HepG2 (cell line): ENCODE results near the gene OSBPL10. TPM values are rescaled to one million over a fixed set of nuclear protein-coding genes. Genes with fewer than 3 reads are reported as not detected.

Experiments used
- ATAC-seq: fragments of 200-7000 bp; cut with Tn5 transposase; 3 replicates; pipeline ENCODE4 v1.9.1; 2020; ENCODE audit warnings: mild to moderate bottlenecking, moderate library complexity
- BruUV-seq: library from RNA; stranded (reverse); fragments of 400-500 nt; replicated peaks from 2 replicates; lab custom pipeline; 2021; lab: Mats Ljungman, UMichigan
- CTCF ChIA-PET: fragments of 300-600 bp; formaldehyde crosslinking; extraction: SDS; loops from one replicate; lab custom pipeline; 2021; ENCODE audit warnings: low total read pairs, inconsistent platforms, low intra/inter-chr PET ratio; lab: Yijun Ruan, JAX
- POLR2A ChIA-PET: fragments of 350-600 bp; sonication (Branson Sonifier 250); formaldehyde crosslinking; loops from one replicate; lab custom pipeline; 2020; ENCODE audit warnings: antibody characterized with exemption, inconsistent platforms; lab: Yijun Ruan, JAX
- DNase-seq: peaks from one replicate; pipeline ENCODE4 v3.0.0-alpha.2; 2015; ENCODE audit warnings: low spot score
- FAIRE-seq: peaks from 3 replicates; lab custom pipeline; 2011; peaks lifted over from hg19 to GRCh38; lab: Jason Lieb, UNC
- H2AFZ ChIP-seq: one replicate; pipeline ENCODE4 v1.6.1; 2011; ENCODE audit warnings: low read length, inconsistent platforms
- H3K27ac ChIP-seq: fragments of 300-600 bp; 3 replicates; pipeline ENCODE4 v1.8.0; 2011; ENCODE audit warnings: mixed run types, mild to moderate bottlenecking, mixed read lengths, low read length, inconsistent platforms; ENCODE audit not compliant: insufficient read depth; ENCODE audit errors: extremely low read length
- H3K27me3 ChIP-seq, 2 experiments: fragments of 200-600 bp in 1 of 2; 2 replicates in 1 of 2; 3 replicates in 1 of 2; pipeline versions ENCODE4 v1.6.0 to v1.8.0; 2011; ENCODE audit warnings: low read length in 2 of 2, mild to moderate bottlenecking in 2 of 2, moderate library complexity in 2 of 2, inconsistent platforms in 1 of 2; ENCODE audit not compliant: insufficient read depth in 2 of 2, control insufficient read depth in 1 of 2
- H3K36me3 ChIP-seq, 2 experiments: fragments of 200-600 bp in 1 of 2; replicated peaks in 1 of 2; 2 replicates in 1 of 2; 3 replicates in 1 of 2; pipeline versions ENCODE4 v1.5.1 to v1.8.0; 2011; ENCODE audit warnings: low read length in 2 of 2, inconsistent platforms in 1 of 2; ENCODE audit not compliant: insufficient read depth in 2 of 2, control insufficient read depth in 1 of 2
- H3K4me1 ChIP-seq: 2 replicates; pipeline ENCODE4 v1.5.1; 2012; ENCODE audit warnings: low read length, inconsistent platforms; ENCODE audit not compliant: insufficient read depth
- H3K4me2 ChIP-seq: 2 replicates; pipeline ENCODE4 v1.6.0; 2011; ENCODE audit warnings: low read depth, low read length, inconsistent platforms
- H3K4me3 ChIP-seq, 3 experiments: fragments of 200-600 bp in 1 of 3; sonication (generic), shearing (Covaris generic) in 1 of 3; replicated peaks in 1 of 3; 2 replicates each; pipeline ENCODE4 v1.5.1; 2011 to 2016; ENCODE audit warnings: low read length in 3 of 3, inconsistent platforms in 2 of 3, low read depth in 2 of 3, mild to moderate bottlenecking in 2 of 3, control low read depth in 1 of 3, mixed read lengths in 1 of 3; ENCODE audit not compliant: insufficient read depth in 1 of 3
- H3K79me2 ChIP-seq: one replicate; pipeline ENCODE4 v1.6.1; 2011; ENCODE audit warnings: low read length, inconsistent platforms; ENCODE audit not compliant: insufficient read depth
- H3K9ac ChIP-seq: 2 replicates; pipeline ENCODE4 v1.6.0; 2011; ENCODE audit warnings: mild to moderate bottlenecking, low read depth, low read length, inconsistent platforms; ENCODE audit not compliant: insufficient read depth
- H3K9me3 ChIP-seq: 2 replicates; pipeline ENCODE4 v1.5.1; 2012; ENCODE audit warnings: mild to moderate bottlenecking, low read length
- H4K20me1 ChIP-seq: 2 replicates; pipeline ENCODE4 v1.6.0; 2011; ENCODE audit warnings: inconsistent platforms, mild to moderate bottlenecking, low read length, moderate library complexity; ENCODE audit not compliant: insufficient read depth
- DZIP1 ChIP-seq: sonication (generic); formaldehyde crosslinking; IDR thresholded peaks from 2 replicates; pipeline ENCODE4 v1.5.0; 2020; ENCODE audit warnings: mild to moderate bottlenecking, missing genetic modification reagents
- ZMYM3 ChIP-seq: sonication (generic); formaldehyde crosslinking; IDR thresholded peaks from 2 replicates; pipeline ENCODE4 v1.5.1; 2020; ENCODE audit warnings: mild to moderate bottlenecking, missing genetic modification reagents
- ZNF275 ChIP-seq: sonication (generic); formaldehyde crosslinking; IDR thresholded peaks from 2 replicates; pipeline ENCODE4 v1.8.0; 2022; ENCODE audit warnings: missing genetic modification reagents, mild to moderate bottlenecking, inconsistent platforms, borderline replicate concordance
- ZNF609 ChIP-seq: sonication (generic); formaldehyde crosslinking; IDR thresholded peaks from 2 replicates; pipeline ENCODE4 v1.4.0; 2020; ENCODE audit warnings: mild to moderate bottlenecking, missing genetic modification reagents, borderline replicate concordance
- ZNF670 ChIP-seq: sonication (generic); formaldehyde crosslinking; IDR thresholded peaks from 2 replicates; pipeline ENCODE4 v1.8.0; 2022; ENCODE audit warnings: mild to moderate bottlenecking, missing genetic modification reagents, borderline replicate concordance
- WGBS: methylation state at CpG from one replicate; pipeline ENCODE4 v1.1.6; 2017; ENCODE audit warnings: low lambda C conversion rate; 5-methylcytosine and 5-hydroxymethylcytosine counted together
- in situ Hi-C: cut with HindIII; loops from 2 replicates; pipeline ENCODE4 v1.10.0; 2017; ENCODE audit warnings: low pct_unique_long_range_greater_than_20kb; ENCODE audit not compliant: extremely low pct_ligation_motif_present
- intact Hi-C: fragments of 100-400 bp; cut with micrococcal nuclease; formaldehyde crosslinking; loops from one replicate; pipeline ENCODE4 v1.10.0; 2022; ENCODE audit not compliant: unreplicated experiment
- polyA plus RNA-seq, 8 experiments: library from polyadenylated mRNA; depleted of rRNA in 3 of 8; stranded (reverse) in 7 of 8; unstranded in 1 of 8; fragments of >200 nt; fragmentation: Illumina TruSeq in 4 of 8; extraction: Trizol in 4 of 8; gene quantifications; 2 replicates each; pipeline versions ENCODE4 v1.2.1 to v1.2.3, GENCODE V29; 2011 to 2016; ENCODE audit warnings: low read depth in 4 of 8, missing spikeins in 1 of 8, mixed read lengths in 1 of 8; ENCODE audit not compliant: insufficient read depth in 1 of 8
- total RNA-seq, 5 experiments: library from RNA; depleted of rRNA; stranded (reverse); fragments of >200 nt; fragmentation: Illumina TruSeq; extraction: Trizol; gene quantifications; 2 replicates each; pipeline ENCODE4 v1.2.3, GENCODE V29; 2016; ENCODE audit warnings: low read depth in 1 of 5
- TF ChIP-seq, protein P1 (sequence below): sonication (generic); formaldehyde crosslinking; IDR thresholded peaks from 2 replicates; pipeline ENCODE4 v1.9.0; 2021; ENCODE audit warnings: mild to moderate bottlenecking, missing genetic modification reagents

OSBPL10 gene
- total and polyA plus RNA-seq, 2 of the 13 experiments (the other 11 are each of a cell fraction or from before 2014, with no cell fraction given): 10.3 to 28.6 TPM

DNA sequence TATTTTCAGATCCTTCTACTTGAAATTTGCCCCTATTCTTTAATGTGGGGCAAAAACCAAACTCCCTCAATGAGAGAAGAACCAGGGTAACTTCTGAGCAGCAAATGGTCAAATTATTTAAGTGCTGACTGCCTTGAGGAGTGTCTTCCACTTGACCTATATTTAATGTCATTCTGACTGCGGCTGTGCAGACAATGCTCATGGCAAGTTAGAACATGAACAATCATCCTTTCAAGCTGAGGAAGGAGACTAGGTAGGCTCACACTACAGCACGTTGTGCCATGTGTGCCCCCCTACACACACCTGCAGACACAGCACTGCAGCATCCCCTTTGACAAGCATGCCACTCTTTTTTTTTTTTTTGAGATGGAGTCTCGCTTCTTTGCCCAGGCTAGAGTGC lies 98.2 kb downstream of the OSBPL10 start (continued):
- TF ChIP-seq ZMYM3 (CRISPR knock-in tag) (no peak), ZNF670 (no peak)
- TF ChIP-seq, all 625 proteins: peak for 0

DNA sequence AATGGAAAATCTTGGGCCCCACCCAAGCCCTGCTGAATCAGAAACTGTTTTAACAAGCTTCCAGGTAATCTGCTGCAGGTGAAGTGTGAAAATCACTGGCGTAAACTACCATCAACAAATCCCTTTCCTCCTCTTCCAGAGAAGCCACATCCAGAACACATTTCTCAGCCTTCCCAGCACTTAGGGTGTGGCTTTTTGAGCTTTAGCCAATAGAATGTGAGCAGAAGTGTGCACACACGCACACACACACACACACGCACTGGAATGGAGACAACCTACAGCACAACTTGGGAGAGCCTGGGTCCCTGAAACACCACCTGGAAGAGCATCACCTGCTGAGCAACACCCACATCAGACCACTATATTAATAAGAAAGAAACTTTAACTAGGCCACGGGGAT lies 98.6 kb downstream of the OSBPL10 start:
- in situ Hi-C loops: no loop called here
- BruUV-seq: no TSS peak
- no peak overlapping the region for H3K4me2 ChIP-seq
- TF ChIP-seq ZNF275 (no peak), ZNF609 (CRISPR knock-in tag) (no peak), DZIP1 (no peak)
- TF ChIP-seq, protein P1, sequence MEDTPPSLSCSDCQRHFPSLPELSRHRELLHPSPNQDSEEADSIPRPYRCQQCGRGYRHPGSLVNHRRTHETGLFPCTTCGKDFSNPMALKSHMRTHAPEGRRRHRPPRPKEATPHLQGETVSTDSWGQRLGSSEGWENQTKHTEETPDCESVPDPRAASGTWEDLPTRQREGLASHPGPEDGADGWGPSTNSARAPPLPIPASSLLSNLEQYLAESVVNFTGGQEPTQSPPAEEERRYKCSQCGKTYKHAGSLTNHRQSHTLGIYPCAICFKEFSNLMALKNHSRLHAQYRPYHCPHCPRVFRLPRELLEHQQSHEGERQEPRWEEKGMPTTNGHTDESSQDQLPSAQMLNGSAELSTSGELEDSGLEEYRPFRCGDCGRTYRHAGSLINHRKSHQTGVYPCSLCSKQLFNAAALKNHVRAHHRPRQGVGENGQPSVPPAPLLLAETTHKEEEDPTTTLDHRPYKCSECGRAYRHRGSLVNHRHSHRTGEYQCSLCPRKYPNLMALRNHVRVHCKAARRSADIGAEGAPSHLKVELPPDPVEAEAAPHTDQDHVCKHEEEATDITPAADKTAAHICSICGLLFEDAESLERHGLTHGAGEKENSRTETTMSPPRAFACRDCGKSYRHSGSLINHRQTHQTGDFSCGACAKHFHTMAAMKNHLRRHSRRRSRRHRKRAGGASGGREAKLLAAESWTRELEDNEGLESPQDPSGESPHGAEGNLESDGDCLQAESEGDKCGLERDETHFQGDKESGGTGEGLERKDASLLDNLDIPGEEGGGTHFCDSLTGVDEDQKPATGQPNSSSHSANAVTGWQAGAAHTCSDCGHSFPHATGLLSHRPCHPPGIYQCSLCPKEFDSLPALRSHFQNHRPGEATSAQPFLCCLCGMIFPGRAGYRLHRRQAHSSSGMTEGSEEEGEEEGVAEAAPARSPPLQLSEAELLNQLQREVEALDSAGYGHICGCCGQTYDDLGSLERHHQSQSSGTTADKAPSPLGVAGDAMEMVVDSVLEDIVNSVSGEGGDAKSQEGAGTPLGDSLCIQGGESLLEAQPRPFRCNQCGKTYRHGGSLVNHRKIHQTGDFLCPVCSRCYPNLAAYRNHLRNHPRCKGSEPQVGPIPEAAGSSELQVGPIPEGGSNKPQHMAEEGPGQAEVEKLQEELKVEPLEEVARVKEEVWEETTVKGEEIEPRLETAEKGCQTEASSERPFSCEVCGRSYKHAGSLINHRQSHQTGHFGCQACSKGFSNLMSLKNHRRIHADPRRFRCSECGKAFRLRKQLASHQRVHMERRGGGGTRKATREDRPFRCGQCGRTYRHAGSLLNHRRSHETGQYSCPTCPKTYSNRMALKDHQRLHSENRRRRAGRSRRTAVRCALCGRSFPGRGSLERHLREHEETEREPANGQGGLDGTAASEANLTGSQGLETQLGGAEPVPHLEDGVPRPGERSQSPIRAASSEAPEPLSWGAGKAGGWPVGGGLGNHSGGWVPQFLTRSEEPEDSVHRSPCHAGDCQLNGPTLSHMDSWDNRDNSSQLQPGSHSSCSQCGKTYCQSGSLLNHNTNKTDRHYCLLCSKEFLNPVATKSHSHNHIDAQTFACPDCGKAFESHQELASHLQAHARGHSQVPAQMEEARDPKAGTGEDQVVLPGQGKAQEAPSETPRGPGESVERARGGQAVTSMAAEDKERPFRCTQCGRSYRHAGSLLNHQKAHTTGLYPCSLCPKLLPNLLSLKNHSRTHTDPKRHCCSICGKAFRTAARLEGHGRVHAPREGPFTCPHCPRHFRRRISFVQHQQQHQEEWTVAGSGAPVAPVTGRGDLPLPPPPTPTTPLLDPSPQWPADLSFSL (CRISPR knock-in tag): no peak

More for the DNA sequence above, 98.6 kb downstream of the OSBPL10 start:
- H3K27ac ChIP-seq: no peak overlapping the region
- peaks cover 4 to 7% of the 10 kb centered on the region in 2 experiments; a peak in 3 of 5 replicates for H3K36me3 ChIP-seq
- H3K9me3 ChIP-seq: no peaks in the 10 kb centered on the region
- no peaks in the 10 kb centered on the region for H3K27me3 ChIP-seq
- peaks cover 5% of the 10 kb centered on the region; the same call in 1 of the 2 replicates for H4K20me1 ChIP-seq
- 0 out of 2 replicates have a peak, but pooled peaks cover 6% of the 10 kb centered on the region for H3K4me1 ChIP-seq
- WGBS: 96% methylated on average over 4 of the region's 4 CpGs
- ChIA-PET POLR2A (no interaction called here), CTCF (no interaction called here)
- no peak for DNase-seq
- no peak for ATAC-seq
- peaks cover 29% of the 10 kb centered on the region for H3K79me2 ChIP-seq
- no peak overlapping the region for H2AFZ ChIP-seq
- no peak overlapping the region for H3K4me3 ChIP-seq
- no peak overlapping the region for H3K9ac ChIP-seq
- no peak for FAIRE-seq
- intact Hi-C loops: no loop called here
